SJSA1 (cell line): Measurements from ENCODE around the gene HNRNPK. TPM values are rescaled to one million over a fixed set of nuclear protein-coding genes. Genes with fewer than 3 reads are reported as not detected.
"Not testable (repeated sequence)": the region's sequence is repeated elsewhere in the genome, so short reads cannot be mapped to it uniquely, and the experiment has no call there.

ENCODE experiments used
- DNase-seq, 2 experiments: peaks; one replicate each; pipeline ENCODE4 v3.0.0-alpha.2; 2015 to 2020; ENCODE audit warnings: low spot score in 2 of 2, low read depth in 1 of 2
- H3K27ac ChIP-seq: fragments of 250-450 bp; sonication (Bioruptor Pico); 2 replicates; pipeline ENCODE4 v1.5.1; 2020; ENCODE audit warnings: mild to moderate bottlenecking, moderate library complexity
- H3K27me3 ChIP-seq: fragments of 250-450 bp; sonication (Bioruptor Pico); replicated peaks from 2 replicates; pipeline ENCODE4 v1.5.1; 2020; ENCODE audit warnings: mild to moderate bottlenecking, moderate library complexity
- H3K36me3 ChIP-seq: fragments of 250-450 bp; sonication (Bioruptor Pico); 2 replicates; pipeline ENCODE4 v1.5.1; 2020; ENCODE audit warnings: mild to moderate bottlenecking
- H3K4me1 ChIP-seq: fragments of 250-450 bp; sonication (Bioruptor Pico); replicated peaks from 2 replicates; pipeline ENCODE4 v1.6.1; 2021; ENCODE audit warnings: mild to moderate bottlenecking
- H3K4me3 ChIP-seq: fragments of 250-450 bp; sonication (Bioruptor Pico); 2 replicates; pipeline ENCODE4 v1.5.1; 2020; ENCODE audit warnings: mild to moderate bottlenecking
- H3K9me3 ChIP-seq: fragments of 250-450 bp; sonication (Bioruptor Pico); replicated peaks from 2 replicates; pipeline ENCODE4 v1.5.1; 2020; ENCODE audit warnings: mild to moderate bottlenecking
- total RNA-seq: library from RNA; depleted of rRNA; stranded (reverse); fragments of >200 nt; shearing (Covaris generic); gene quantifications from 2 replicates; pipeline ENCODE4 v1.2.3, GENCODE V29; 2014

Gene HNRNPK
- total RNA-seq, 1 experiment from 2014 or later = 646 TPM

DNA sequence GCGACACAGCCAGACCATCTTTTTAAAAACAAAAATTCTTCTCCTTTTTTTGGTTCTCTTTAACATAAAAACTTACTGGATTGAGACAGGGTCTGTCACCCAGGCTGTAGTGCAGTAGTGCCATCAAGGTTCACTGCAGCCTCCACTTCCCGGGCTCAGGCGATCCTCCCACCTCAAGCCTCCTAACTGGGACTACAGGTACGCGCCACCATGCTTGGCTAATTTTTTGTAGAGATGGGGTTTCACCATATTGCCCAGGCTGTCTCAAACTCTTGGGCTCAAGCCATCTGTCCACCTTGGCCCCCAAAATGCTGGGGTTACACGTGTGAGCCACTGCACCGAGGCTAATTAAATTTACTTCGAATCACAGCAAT lies 13.8 kb downstream of the HNRNPK start:
- Histone ChIP-seq H3K4me3 (no peak overlapping the region), H3K27ac (no peak overlapping the region), H3K36me3 (peaks cover 49% of the 10 kb centered on the region), H3K9me3 (no peaks in the 10 kb centered on the region), H3K27me3 (no peaks in the 10 kb centered on the region; the same call in 1 of the 2 replicates), H3K4me1 (peaks cover 10% of the 10 kb centered on the region; the same call in 1 of the 2 replicates)
- DNase-seq = no peak

DNA sequence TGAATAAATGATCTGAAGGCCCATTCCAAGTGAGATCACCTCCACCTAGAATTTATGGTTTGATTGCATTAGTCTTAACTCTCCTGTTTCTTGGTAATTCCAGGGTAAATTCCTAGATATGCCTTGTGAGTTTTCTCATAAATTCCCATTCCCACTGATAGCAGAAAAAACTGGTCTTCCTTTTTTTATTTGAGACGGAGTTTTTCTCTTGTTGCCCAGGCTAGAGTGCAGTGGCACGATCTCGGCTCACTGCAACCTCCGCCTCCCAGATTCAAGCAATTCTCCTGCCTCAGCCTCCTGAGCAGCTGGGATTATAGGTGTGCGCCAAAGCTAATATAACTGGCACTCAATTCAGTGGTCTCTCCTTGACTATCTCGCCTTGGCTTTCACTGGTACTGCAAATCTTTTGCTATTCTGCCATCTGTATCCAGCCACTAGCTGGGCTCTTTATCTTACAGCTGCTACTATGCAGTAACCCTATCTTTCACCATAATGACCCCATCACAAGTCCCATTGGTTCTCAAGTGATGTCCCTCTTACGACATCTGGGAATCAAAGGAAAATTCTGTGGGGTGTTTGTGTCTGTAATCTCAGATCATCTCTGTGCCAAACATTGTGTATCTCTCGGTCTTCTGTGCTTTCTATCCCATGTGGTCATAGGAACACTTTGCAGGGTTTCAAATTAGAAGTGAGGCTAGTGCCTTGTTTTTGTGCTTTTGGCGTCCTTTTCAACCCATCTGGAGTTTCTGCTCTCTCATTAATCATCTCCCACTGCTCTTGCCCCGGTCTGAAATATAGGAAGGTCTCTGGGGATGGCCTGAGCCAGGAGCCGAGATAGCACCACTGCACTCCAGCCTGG lies 14.4 kb downstream of the HNRNPK start:
- H3K4me1 ChIP-seq = peaks cover 10% of the 10 kb centered on the region; the same call in 1 of the 2 replicates
- H3K9me3 ChIP-seq = no peaks in the 10 kb centered on the region
- H3K36me3 ChIP-seq = peaks cover 43% of the 10 kb centered on the region
- no peak overlapping the region; the same call in 1 of the 2 replicates for H3K27ac ChIP-seq
- no peaks in the 10 kb centered on the region; the same call in 1 of the 2 replicates for H3K27me3 ChIP-seq
- no peak for DNase-seq
- no peak overlapping the region for H3K4me3 ChIP-seq

DNA sequence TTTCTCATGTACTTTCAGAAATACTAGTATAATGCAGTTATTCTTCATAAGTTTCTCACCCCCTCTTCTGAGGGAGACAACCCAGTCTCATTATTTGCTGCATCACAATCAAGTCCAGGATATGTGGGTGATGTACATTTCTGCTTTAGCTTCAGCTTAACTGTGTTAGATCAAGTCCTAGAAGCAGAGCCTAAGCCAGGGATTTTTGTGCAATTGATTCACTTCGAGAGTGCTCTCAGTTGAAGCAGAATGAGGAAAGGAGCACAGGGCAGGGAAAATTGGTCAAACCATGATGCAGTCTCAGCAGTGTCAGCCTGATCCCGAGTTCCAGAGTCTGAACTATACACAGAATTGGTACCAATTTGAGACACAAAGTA lies 15.1 kb downstream of the HNRNPK start:
- no peaks in the 10 kb centered on the region; the same call in 1 of the 2 replicates for H3K27me3 ChIP-seq
- no peak overlapping the region for H3K4me3 ChIP-seq
- peak overlapping the region; percentile 24 for H3K27ac ChIP-seq
- H3K4me1 ChIP-seq = peaks cover 10% of the 10 kb centered on the region; the same call in 1 of the 2 replicates
- no peak for DNase-seq
- H3K36me3 ChIP-seq = peaks cover 36% of the 10 kb centered on the region
- H3K9me3 ChIP-seq = no peaks in the 10 kb centered on the region

GRCh38 chr9:83962165-83962564 lies 17.9 kb downstream of the HNRNPK start:
- no peak for DNase-seq
- Histone ChIP-seq H3K36me3 (peaks cover 16% of the 10 kb centered on the region), H3K4me1 (peaks cover 22% of the 10 kb centered on the region), H3K4me3 (no peak overlapping the region), H3K9me3 (no peaks in the 10 kb centered on the region), H3K27ac (no peak overlapping the region), H3K27me3 (no peaks in the 10 kb centered on the region; the same call in 1 of the 2 replicates)

- H3K4me1 ChIP-seq = peaks cover 31% of the 10 kb centered on the region
- H3K9me3 ChIP-seq = no peaks in the 10 kb centered on the region
- no peak overlapping the region for H3K27ac ChIP-seq
- no peaks in the 10 kb centered on the region; the same call in 1 of the 2 replicates for H3K27me3 ChIP-seq
- no peak for DNase-seq
- H3K36me3 ChIP-seq = peaks cover 5% of the 10 kb centered on the region
- no peak overlapping the region for H3K4me3 ChIP-seq
These were observed 19.0 kb downstream of the HNRNPK start for GRCh38 chr9:83960991-83961390.

DNA sequence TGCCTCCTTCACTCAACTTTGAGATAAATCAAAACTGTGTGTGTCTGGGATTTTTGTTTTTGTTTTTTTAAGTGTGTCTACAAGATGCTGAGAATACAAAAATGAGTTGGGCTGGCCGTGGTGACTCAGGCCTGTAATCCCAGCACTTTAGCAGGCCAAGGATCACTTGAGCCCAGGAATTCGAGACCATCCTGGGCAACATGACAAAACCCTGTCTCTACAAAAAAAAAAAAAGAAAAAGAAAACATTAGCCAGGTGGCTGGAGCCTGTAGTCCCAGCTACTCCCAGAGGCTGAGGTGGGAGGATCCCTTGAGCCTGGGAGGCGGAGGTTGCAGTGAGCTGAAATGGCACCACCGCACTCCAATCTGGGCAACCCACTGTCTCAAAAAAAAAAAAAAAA lies 21.0 kb downstream of the HNRNPK start:
- Histone ChIP-seq H3K4me1 (peaks cover 33% of the 10 kb centered on the region), H3K9me3 (no peaks in the 10 kb centered on the region), H3K27ac (no peak overlapping the region), H3K4me3 (no peak overlapping the region), H3K27me3 (no peaks in the 10 kb centered on the region), H3K36me3 (peaks cover 8% of the 10 kb centered on the region; the same call in 1 of the 2 replicates)
- peak; percentile 63 to 67 for DNase-seq

- DNase-seq = no peak
- H3K27me3 ChIP-seq = no peaks in the 10 kb centered on the region
- H3K9me3 ChIP-seq = no peaks in the 10 kb centered on the region
- peaks cover 30% of the 10 kb centered on the region for H3K4me1 ChIP-seq
- H3K27ac ChIP-seq = peak overlapping the region; percentile 78
- H3K4me3 ChIP-seq = peak overlapping the region; percentile 46
- H3K36me3 ChIP-seq = peaks cover 13% of the 10 kb centered on the region
These were observed 22.8 kb downstream of the HNRNPK start for GRCh38 chr9:83957248-83957513.

- DNase-seq = peak; percentile 71 to 72
- Histone ChIP-seq H3K27me3 (no peaks in the 10 kb centered on the region), H3K36me3 (peaks cover 18% of the 10 kb centered on the region), H3K4me3 (peak overlapping the region; percentile 46), H3K9me3 (no peaks in the 10 kb centered on the region), H3K4me1 (peaks cover 28% of the 10 kb centered on the region), H3K27ac (peak overlapping the region; percentile 78)
These were observed 23.4 kb downstream of the HNRNPK start for GRCh38 chr9:83956436-83957247.

DNA sequence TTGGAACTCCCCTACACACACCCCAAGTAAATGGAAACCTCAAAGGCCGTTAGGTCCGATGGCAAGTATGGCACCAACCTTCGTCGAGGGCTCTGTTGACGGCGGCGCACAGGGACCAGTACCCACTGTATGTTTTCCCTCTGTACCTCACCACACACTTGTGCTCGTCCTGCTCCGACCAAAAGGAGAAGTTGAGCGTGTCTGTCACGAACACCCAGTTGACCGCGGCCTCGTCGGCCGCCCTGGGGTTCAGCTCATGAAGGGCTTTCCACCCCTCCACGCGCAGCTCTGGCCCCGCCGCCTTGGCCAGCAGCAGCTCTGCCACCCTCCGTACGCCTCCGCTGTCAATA lies 24.0 kb downstream of the HNRNPK start:
- Histone ChIP-seq H3K27me3 (no peaks in the 10 kb centered on the region), H3K36me3 (peaks cover 20% of the 10 kb centered on the region), H3K9me3 (no peaks in the 10 kb centered on the region), H3K4me1 (peaks cover 28% of the 10 kb centered on the region), H3K27ac (peak overlapping the region; percentile 78), H3K4me3 (peak overlapping the region; percentile 46)
- DNase-seq = no peak

DNA sequence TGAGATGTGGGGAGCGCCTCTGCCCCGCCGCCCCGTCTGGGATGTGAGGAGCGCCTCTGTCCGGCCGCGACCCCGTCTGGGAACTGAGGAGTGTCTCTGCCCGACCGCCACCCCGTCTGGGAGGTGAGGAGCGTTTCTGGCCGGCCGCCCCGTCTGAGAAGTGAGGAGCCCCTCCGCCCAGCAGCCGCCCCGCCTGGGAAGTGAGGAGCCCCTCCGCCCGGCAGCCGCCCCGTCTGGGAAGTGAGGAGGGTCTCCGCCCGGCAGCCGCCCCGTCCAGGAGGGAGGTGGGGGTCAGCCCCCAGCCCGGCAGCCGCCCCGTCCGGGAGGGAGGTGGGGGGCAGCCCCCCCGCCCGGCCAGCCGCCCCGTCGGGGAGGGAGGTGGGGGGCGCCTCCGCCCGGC lies 31.9 kb downstream of the HNRNPK start:
- not testable (repeated sequence) for H3K4me1 ChIP-seq

DNA sequence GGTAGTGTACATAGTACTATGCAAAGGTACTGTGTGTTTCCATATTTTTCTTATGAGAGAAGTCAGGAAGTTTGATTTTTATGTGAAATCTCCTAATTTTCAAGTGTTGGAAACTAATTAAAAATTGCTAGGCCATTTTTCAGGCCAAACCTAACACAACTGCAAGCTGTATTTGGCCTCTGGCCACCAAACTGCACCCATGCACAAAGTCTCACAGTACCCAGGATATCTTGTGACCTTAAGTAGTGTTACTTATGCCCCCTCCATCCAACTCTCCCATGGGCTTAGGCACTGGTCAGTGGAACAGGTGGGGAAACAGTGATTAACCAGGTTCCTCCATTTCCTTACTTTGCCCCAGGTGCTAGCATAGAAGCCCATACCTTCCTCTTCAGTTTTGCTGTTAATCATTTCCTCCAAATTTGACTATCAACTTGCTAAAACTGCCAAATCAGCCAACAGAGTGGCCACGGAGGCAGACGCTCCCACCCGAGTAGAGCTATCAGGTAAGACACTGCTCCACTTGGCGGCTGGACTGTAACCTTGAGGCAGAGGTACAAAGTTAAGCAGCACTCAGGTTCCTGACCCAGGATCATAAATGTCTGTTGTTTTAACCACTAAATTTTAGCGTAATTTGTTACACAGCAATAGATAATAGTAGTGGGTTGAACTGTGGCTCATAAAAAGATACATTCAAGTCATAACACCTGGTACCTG lies 39.3 kb downstream of the HNRNPK start:
- no peaks in the 10 kb centered on the region for H3K27me3 ChIP-seq
- no peak overlapping the region for H3K27ac ChIP-seq
- H3K9me3 ChIP-seq = no peaks in the 10 kb centered on the region
- no peak overlapping the region for H3K4me3 ChIP-seq
- no peak for DNase-seq
- H3K36me3 ChIP-seq = peaks cover 29% of the 10 kb centered on the region
- H3K4me1 ChIP-seq = peaks cover 2% of the 10 kb centered on the region

More for the DNA sequence above, 31.9 kb downstream of the HNRNPK start:
- DNase-seq, H3K4me3 ChIP-seq, H3K9me3 ChIP-seq, H3K27me3 ChIP-seq, H3K27ac ChIP-seq: not testable (repeated sequence)
- H3K36me3 ChIP-seq = peaks cover 18% of the 10 kb centered on the region

DNA sequence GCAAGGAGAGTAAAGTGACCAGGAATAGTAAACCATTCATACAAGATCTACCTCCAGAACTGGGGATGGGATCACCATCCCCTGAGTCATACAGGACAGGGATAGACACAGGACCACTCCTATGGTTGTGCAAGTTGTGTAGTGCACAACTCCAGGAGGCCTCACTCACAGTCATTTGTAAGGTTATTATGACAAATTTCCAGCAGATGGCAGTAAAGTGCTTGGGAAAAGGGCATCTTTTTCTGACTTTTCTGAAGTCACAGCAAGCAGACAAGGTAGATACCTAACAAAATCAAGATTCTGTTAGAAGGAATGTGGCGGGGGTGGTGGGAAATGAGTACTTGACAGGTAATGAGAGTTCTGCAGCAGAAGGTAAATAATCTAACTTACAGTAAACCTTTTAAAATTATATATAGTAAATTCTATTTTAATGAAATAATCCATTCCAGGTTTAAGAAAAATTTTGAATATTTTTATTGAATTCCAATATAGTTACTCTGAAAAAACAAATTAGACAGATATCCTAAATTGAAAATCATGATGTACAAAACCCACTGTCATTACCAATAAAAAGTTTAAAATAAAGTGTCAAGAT lies 42.1 kb downstream of the HNRNPK start:
- H3K4me1 ChIP-seq = peaks cover 14% of the 10 kb centered on the region
- no peaks in the 10 kb centered on the region for H3K27me3 ChIP-seq
- no peak overlapping the region for H3K27ac ChIP-seq
- H3K9me3 ChIP-seq = no peaks in the 10 kb centered on the region
- H3K4me3 ChIP-seq = no peak overlapping the region
- peak in 1 of 2 experiments; percentile 51 for DNase-seq
- H3K36me3 ChIP-seq = peaks cover 23% of the 10 kb centered on the region

DNA sequence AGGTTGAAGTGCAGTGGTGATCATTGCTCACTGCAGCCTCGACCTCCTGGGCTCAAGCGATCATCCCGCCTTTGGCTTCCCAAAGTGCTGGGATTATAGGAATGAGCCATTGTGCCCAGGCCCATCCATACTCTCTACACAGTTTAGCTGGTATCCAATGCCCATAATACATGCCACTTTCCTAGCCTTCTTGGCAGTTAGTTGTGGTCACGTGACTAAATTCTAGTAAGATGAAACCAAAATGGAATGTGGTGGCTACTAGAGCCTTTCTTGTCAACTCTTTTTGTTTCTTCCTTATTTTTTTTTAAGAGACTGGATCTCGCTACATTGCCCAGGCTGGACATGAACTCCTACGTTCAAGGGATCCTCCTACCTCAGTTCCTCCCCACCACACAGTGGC lies 43.5 kb downstream of the HNRNPK start:
- no peak for DNase-seq
- H3K27me3 ChIP-seq = no peaks in the 10 kb centered on the region
- peaks cover 14% of the 10 kb centered on the region for H3K4me1 ChIP-seq
- no peaks in the 10 kb centered on the region for H3K9me3 ChIP-seq
- H3K36me3 ChIP-seq = peaks cover 14% of the 10 kb centered on the region
- H3K27ac ChIP-seq = no peak overlapping the region
- no peak overlapping the region for H3K4me3 ChIP-seq
